Activated naive CD8-positive, alpha-beta T cell treated with anti-CD3 and anti-CD28 coated beads, Interleukin-2, amount 50 U/mL, for 16 hours (primary cell): ENCODE measurements around the gene B3GALT4.
A peak's percentile ranks its signal among the peaks of the same experiment; 100 is the strongest.

Experiments
- DNase-seq: peaks from one replicate; pipeline ENCODE4 v3.0.0-alpha.2; 2020; ENCODE audit warnings: low read depth, low spot score

Gene B3GALT4

GRCh38 chr6:33314515-33314942, 37.6 kb downstream of the B3GALT4 start:
- DNase-seq: peak; percentile 14

GRCh38 chr6:33314943-33315792, 38.2 kb downstream of the B3GALT4 start:
- DNase-seq: no peak

- no peak for DNase-seq
Observed at GRCh38 chr6:33315793-33316602, 39.1 kb downstream of the B3GALT4 start.

- no peak for DNase-seq
Observed at GRCh38 chr6:33316603-33317418, 39.9 kb downstream of the B3GALT4 start.

GRCh38 chr6:33317419-33317668, 40.4 kb downstream of the B3GALT4 start:
- DNase-seq: no peak

- peak; percentile 92 for DNase-seq
Observed at GRCh38 chr6:33317669-33318425, 40.9 kb downstream of the B3GALT4 start, which contains the start of gene ZBTB22. Gene ZBTB22 (minus strand): TSS chr6:33317744. CDS start chr6:33316916, 828 bp downstream.

- no peak for DNase-seq
Observed at GRCh38 chr6:33318426-33319073, 41.6 kb downstream of the B3GALT4 start.

- no peak for DNase-seq
Observed at GRCh38 chr6:33319939-33320314, 43.0 kb downstream of the B3GALT4 start.

GRCh38 chr6:33320315-33321181, 43.6 kb downstream of the B3GALT4 start:
- no peak for DNase-seq

GRCh38 chr6:33321227-33321626, 44.3 kb downstream of the B3GALT4 start:
- no peak for DNase-seq

- DNase-seq: no peak
Observed at GRCh38 chr6:33323623-33323948, 46.7 kb downstream of the B3GALT4 start.

- no peak for DNase-seq
Observed at GRCh38 chr6:33324125-33324524, 47.2 kb downstream of the B3GALT4 start.
